GM19238 (cell line): ENCODE measurements around the gene DHX40.
"Not testable (repeated sequence)": the region's sequence is repeated elsewhere in the genome, so short reads cannot be mapped to it uniquely, and the experiment has no call there.

ENCODE experiments used
- DNase-seq: peaks from one replicate; pipeline ENCODE4 v3.0.0; 2011; ENCODE audit warnings: low spot score; ENCODE audit not compliant: insufficient read length

The DHX40 gene

DNA sequence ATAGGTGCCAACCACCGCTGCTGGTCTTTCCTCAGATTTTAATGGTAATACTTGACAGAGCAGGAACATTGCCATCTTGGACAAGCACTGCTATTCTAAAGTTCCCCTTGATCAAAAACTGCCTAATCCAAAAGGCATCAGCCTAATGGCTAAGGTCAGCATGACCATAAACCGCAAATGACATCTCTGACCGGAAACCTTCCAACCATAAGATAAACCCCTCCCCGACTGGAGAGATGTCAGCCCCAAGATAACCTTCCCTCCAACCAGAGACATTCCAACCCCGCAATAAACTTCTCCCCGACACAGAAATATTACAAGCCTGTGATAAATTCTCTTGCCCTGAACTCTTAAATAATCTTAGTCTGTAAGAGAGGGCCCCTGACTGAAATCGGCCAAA is 7.4 kb upstream of the DHX40 start:
- no peak for DNase-seq

DNA sequence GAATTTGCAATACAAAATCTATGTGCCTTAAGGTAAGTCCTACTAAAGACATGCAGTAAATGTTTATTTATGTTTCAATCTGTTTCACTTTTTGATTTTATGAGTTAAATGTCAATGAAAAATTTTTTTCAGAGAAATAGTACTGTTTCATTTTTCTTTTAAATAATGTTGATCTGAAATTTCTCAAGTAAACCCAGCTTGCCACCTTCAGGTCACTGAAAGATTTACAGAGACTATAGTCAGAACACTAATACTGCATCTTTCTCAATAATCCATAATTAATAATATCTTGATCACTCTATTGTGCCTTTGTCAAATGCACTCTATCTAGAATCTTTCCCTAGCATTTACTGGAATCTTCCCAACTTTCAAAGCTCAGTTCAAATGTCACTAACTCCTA is 6.5 kb upstream of the DHX40 start:
- DNase-seq: no peak

DNA sequence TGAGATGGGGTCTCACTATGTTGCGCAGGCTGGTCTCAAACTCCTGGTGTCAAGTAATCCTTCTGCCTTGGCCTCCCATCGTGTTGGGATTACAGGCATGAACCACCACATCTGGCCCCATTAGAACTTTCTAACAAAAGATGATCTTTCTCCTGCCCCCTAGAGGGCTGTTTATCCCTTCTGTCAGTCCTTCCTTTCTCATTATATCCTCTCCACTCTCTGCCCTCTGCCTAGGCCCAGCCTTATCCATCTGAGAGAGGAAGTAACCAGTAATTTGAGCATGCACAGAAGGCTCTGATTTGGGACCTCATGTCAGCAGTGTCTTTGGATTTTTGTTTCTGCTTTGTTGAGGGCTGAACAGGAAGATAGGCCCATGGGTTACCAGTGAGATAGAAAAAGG is 4.4 kb upstream of the DHX40 start:
- DNase-seq: no peak

DNA sequence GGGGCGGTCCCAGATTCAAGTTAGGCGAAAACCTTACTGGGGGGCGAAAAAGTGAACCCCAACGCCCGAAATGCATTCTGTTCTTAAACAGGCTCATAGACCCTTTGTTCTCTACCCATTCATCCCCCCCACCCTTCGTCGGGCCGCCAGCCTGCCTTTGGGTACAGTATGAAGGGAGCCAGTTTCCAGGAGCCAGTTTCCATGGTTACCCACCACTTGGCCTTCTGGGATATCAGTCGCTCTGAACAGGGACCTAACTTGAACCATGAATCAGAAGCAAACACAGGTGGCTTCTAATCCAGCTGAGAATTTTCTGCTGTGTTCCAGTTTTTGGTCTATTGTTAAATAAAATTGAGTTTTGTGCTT is 532 bp downstream of the DHX40 start:
- peak; percentile 43 for DNase-seq

DNA sequence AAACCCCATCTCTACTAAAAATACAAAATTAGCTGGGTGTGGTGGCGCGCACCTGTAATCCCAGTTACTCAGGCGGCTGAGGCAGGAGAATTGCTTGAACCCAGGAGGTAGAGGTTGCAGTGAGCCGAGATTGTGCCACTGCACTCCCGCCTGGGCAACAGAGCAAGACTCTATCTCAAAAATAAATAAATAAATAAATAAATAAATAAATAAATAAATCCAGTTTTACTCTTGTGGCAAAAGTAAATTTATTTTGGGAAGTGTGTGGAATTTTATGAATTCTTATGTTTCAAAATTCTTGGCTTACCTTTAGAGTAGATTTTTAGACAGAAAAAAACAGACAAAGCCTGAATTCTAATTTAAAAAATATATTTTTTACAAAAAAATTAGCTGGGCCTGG is 3.7 kb downstream of the DHX40 start:
- not testable (repeated sequence) for DNase-seq

DNA sequence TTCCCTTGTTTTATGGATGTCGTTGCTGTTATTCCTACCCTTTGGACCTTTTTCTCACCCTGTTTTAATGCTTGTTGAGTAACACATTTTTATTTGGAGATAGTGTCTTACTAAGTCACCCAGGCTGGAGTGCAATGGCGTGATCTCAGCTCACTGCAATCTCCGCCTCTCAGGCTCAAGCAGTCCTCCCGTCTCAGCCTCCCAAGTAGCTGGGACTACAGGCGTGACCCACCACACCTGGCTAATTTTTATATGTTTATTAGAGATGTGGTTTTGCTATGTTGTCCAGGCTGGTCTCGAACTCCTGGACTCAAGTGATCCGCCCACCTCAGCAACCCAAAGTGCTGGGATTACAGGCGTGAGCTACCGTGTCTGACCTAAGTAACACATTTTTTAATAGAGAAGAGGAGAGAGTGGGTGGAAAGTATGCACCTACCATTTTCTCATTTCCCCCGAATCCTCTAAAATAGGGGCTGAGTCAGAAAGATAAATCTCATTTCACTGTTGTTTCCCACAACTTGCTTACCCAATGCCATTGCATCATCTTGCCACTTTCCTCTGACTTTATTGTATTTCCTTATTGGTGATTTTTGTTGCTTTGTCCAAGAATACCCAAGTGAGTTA is 7.0 kb downstream of the DHX40 start:
- DNase-seq: no peak

DNA sequence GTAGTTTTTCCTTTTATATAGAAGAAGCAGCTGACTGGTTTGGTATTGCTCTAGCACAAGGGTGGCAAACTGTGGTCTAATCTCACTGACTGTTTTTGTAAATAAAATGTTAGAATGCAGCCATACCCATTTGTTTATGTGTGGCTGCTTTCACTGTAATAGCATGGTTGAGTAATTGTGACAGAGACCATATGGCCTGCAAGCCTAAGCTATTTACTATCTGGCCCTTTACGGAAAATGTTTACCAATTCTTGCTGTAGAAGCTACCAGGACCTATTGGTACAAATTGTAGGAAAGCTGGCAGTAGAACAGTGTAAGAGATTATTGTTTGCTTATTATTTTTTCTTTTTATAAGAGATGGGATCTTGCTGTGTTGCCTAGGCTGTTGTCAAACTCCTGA is 18.8 kb downstream of the DHX40 start:
- DNase-seq: not testable (repeated sequence)

DNA sequence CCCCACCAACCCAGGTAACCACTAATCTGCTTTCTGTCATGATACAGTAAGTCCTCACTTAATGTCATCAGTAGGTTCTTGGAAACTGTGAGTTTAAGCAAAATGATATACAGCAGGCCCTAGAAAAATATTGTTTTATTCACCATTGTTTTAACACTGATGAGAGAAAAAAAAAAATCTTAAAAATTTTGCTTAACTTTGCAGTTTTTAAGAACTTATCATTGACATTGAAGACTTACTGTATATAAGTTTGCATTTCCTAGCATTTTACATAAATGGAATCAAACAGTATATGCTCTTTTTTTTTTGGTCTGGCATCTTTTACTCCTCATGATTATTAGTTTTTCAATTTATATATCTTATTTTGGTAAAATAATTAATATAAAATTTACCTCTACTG is 34.8 kb downstream of the DHX40 start:
- no peak for DNase-seq

DNA sequence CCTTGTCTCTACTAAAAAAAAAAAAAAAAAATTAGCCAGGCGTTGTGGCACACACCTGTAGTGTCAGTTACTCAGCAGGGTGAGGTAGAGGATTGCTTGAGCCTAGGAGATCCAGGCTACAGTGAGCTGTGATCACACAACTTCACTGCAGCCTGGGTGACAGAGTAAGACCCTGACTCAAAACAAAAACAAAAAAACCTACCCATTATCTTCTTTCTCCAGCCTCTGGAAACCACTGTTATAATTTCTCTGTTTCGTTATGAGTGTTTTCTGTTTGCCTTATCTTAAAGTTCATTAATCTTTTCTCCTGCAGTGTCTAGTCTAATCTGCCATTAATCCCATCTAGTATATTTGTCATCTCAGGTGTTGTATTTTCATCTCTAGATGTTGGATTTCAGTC is 35.7 kb downstream of the DHX40 start:
- DNase-seq: no peak

DNA sequence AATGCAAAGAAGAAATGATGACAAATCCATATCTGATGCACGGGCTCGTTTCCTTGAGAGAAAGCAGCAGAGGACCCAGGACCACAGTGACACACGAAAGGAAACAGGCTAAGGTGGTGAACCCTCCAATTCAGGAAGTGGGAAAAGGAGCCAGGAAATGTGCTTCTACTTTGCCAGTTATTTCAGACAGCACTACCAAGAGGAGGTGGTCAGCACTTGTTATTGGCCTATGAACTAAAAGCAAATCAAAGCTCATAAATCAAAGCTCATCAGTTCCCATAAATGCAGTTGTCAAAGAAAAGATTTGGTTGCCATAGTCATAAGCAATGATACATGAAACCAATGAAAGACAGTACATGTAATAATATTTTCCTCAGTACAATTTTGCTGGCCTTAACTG is 41.7 kb downstream of the DHX40 start:
- DNase-seq: no peak

DNA sequence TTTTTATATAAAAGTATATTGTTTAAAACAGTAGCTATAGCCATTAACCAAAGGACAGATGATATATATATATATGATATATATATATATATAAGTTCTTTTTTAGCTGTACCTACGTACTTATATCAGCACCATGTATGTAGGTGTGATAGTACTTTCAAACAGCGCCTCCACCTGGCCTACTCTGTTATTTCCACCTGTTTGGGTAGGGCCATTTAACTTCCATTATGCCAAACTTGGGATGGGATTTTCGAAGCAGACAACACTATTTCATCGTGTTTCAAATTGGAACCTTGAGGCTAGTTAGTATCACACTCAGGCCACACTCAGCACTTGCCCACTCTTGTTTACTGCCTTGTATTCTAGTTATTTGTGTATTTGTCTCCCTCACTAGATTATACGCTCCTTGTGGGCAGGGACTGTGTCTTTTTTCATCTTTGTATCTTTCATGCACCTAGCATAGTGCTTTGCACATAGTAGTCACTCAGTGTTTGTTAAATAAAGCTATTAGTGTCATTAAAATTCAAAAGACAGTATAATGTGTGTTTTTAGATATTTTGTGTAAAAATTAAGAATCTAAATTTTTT is 42.5 kb downstream of the DHX40 start:
- DNase-seq: no peak

DNA sequence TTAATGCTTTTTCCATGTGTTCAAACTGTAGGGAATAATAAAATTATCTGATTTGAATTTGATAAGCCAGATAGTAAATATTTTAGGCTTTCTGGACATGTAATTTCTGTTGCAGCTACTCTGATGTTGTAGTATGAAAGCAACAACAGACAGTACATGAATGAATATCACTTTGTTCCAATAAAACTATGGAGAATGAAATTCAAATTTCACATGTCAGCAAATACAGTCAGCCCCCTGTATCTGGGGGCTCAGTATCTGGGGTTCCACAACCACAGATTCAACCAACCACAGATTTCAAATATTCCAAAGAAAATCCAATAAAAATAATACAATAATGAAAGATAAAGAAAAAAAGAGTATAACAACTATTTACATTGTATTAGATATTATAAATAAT is 46.1 kb downstream of the DHX40 start:
- DNase-seq: no peak

DNA sequence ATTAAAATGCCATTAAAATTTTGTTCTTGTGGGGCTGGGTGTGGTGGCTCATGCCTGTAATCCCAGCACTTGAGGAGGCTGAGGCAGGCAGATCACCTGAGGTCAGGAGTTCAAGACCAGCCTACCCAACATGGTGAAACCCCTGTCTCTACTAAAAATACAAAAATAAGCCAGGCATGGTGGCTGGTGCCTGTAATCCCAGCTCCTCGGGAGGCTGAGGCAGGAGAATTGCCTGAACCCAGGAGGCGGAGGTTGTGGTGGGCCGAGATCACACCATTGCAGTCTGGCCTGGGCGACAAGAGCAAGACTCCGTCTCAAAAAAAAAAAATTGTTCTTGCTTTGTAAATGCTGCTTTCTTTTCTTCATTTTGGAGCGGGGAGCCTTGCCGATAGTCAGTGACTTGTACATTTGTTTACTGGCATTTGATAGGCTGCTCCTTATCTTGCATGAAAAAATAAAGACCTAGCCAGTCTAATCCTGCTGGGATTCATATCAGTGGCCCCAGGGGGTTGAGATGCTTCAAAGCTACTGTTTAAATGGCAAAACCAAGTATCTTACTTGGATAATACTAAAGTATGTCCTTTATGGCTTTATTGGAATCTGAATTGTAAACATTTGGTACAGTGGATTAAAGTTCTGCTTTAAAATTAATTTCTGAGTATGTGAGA is 51.0 kb downstream of the DHX40 start:
- DNase-seq: no peak

DNA sequence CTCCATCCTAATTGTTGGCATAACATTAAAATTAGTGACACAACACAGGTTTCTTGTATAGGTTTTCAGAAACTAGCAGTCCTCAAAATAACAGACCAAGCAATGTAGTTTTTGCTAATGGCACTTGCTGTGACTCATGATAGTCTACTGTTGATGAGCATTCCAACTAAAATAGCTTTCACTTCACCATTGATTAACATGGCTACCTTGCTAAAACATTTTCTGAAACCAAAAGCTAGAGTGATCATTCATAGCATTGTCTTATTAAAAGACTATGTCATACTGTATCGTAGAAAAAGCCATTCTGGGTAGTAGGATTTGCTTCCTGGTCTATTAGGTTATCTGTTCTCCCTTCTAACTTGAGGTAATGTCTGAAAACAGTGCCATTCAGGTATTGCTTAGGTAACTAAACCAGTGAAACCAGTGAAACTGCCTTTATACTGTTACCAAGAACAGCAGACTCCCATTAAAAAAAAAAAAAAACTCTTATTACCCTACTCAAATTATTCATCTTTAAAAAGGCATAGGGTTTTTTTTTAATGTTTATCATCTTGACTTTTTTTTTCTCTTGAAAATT is 51.8 kb downstream of the DHX40 start:
- DNase-seq: no peak

DNA sequence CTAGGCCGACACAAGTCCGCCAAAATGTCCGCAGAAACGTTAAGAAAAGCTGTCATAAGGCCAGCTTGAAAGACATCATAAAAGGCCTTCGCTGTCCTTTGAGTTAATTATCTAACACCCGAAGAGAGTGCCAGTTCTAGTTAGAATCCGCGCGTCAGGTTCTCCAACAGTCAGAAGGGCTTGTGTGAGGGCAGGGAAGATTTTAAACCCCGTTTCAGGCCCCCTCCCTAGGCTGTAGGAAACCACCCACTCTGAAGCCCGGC is 53.6 kb downstream of the DHX40 start:
- DNase-seq: no peak

DNA sequence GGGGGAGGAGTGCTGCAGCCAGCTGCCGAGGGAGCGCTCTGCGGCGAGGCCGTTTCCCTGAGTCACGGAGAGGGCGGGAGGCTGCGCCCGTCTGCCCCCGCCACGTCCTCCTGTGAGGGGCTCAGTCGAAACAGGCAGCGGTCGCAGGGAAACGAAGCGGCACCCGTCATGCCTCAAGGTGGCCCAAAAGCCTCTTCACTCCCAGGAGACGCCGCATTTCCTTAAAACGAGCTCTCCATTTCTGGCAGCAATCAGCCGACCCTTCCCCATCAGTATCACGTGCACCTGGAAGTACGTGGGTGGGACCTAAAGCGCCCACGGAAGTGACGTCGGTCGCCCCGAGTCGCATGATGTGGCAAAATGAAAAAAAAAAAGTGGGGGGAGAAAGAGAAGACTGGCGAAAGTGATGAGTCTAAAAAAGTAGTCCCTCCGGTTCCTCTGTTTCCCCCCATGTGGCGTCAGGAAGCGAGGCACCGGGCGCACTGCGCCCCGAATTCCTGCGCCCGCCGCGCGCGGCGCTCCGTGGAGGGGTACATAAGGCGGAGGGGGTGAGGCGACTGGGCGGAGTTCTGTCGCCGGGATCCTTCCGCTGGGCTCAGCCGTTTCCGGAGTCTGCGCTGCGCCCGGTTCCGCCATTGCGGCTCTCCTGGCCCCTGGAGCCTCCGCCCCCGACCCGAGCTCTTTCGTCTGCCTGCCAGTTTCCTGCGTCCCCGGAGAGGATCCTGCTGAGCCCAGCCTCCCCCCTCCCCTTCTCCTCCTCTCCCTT is 54.1 kb downstream of the DHX40 start, which contains the start of gene CLTC:
Gene CLTC (plus strand): TSS at position 598 of the 766 bp plus-strand sequence. CDS start 237 bp downstream, outside the sequence.
- peak; percentile 68 for DNase-seq

DNA sequence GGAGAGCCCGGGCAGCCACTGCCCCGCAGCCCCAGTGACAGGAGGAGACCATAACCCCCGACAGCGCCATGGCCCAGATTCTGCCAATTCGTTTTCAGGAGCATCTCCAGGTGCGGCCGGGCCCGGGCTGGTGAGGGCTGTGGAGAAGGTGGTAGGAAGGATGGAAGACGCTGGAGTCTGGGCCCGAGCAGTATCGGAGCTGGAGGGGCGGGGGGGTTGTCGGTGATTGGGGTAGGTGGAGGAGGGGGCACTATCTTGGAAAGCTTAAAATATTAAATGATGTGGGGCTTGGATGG is 54.6 kb downstream of the DHX40 start:
- no peak for DNase-seq

DNA sequence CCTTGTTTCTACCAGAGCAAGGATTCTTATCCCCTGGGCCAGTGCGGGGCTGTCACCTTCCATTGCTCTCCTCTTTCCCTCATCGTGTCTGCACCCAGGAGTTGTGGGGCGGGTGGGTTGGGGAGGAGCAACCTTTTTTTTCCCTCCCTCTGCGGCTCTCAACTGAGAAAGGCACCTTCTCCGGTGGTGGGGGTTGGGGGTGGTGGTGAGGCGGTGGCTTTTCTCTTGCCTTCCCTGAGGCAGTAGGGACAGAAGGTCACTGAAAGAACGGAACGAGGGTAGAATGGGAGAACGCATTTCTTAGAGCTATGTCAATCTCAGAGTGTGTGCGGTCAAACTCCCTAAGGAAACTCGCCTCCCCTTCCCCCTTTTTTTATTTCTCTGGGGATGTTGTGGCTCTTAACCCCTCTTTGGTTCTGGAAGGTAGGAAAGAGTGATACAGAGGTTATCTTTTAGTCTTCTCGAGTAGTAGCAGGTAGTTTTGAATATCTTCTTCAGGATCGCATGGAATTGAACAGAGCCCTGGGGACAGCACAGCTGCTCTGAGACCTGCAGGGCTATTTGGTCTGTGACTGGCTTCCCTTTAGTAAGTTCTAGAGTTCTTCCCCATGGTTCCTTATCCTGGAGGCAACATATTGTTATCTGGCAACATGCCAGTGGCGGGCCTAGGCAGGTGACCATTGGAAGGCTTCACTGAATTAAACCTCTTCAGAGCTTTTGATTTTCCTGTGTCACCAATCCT is 55.3 kb downstream of the DHX40 start:
- DNase-seq: peak; percentile 23

DNA sequence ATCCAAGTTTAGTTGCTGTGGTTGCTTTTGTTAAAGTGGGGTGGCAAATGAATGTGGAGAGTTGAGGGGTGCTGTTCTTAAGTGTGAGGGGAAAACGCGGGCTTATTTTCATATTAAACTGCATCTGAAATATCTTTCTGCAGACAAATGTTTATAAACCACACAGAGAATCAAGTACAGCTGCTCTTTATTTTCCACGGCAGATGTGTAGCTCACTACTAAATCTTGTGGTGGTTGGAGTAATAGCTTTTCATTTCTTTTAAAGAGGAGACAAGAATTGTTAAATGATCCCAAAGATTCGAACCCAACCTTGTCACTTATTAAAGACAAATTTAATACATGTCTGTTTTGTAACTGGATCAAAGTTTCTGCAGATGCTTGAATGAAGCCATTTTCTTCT is 56.4 kb downstream of the DHX40 start:
- DNase-seq: no peak

DNA sequence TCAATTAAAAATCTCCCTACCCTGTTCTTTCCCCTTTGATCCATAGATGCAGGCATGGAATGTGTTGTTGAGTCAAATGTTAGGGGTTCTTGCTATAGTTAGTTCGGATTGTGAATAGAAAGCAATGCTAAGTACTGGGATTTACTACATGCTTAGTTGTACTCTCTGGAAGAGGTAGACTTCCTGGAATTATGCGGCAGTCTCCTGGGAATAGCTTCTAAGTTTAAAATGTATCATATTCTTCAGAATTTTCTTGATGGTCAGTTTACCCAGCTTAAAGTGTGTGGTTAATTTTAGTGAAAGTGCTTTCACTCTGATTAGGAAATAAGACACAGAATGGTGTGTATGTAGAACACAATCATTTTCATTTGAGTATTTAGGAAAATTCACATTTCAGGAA is 57.7 kb downstream of the DHX40 start:
- DNase-seq: no peak

DNA sequence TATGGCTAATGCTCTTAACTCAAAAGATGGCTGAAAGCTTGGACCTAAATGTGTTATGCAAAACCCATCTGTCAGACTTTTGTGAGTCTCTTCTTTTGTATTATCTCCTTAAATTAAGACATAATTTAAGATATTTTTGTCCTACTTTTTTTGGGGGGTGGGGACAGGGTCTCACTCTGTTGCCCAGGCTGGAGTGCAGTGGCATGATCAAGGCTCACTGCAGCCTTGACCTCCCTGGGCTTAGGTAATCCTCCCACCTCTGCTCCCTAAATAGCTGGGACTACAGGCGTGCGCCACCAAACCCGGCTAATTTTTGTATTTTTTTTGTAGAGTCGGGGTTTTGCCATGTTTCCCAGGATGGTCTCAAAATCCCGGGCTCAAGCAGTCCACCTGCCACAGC is 61.3 kb downstream of the DHX40 start:
- DNase-seq: no peak

DNA sequence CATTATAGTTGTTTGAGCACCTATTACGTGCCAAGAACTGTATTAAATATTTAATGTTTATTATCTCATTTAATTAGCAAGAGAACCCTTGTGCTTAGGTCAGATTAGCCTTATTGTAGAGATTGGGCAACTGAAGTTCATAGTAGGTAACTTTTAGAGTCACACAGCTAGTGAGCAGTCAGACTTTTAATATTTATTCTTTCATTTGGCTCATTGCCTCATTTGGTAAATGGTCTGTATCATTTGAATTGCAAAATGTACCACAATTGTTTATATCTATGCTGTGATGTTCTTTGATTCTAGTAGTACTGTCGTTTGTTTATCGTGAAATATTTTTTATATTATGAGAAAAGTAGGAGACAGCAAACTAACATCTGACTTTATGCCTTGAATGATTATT is 61.9 kb downstream of the DHX40 start:
- no peak for DNase-seq
